ENCODE data around the gene DNAL1. TPM values are rescaled to one million over a fixed set of nuclear protein-coding genes. Genes with fewer than 3 reads are reported as not detected.

The DNAL1 gene
- total and polyA plus RNA-seq, 10 of the 15 experiments (the other 5 are each of a cell fraction or from before 2014, with no cell fraction given) = 2.4 to 18.2 (median 7.4) TPM

- Histone ChIP-seq H3K27ac (ENCODE audit: control insufficient read depth, insufficient read depth) (no peak overlapping the region), H3K9ac (ENCODE audit: control insufficient read depth, insufficient read depth, low read length) (no peak overlapping the region), H4K20me1 (ENCODE audit: control insufficient read depth, insufficient read depth) (no peaks in the 10 kb centered on the region), H3K4me2 (ENCODE audit: control insufficient read depth, insufficient read depth) (no peak overlapping the region), H3K36me3 (ENCODE audit: control insufficient read depth in 2 of 2, insufficient read depth in 2 of 2, low read length in 1 of 2) (no peaks in the 10 kb centered on the region), H3K4me3 (no peak overlapping the region), H2AFZ (ENCODE audit: control insufficient read depth, low read depth, low read length) (no peak overlapping the region), H3K27me3 (replicated peaks in 1 of 2; ENCODE audit: control insufficient read depth in 2 of 2, insufficient read depth in 2 of 2, low read length in 1 of 2) (no peaks in the 10 kb centered on the region), H3K79me2 (ENCODE audit: control insufficient read depth, insufficient read depth, low read length) (no peaks in the 10 kb centered on the region), H3K9me3 (replicated peaks; ENCODE audit: control insufficient read depth, insufficient read depth, low read length) (no peaks in the 10 kb centered on the region), H3K4me1 (ENCODE audit: control insufficient read depth, insufficient read depth, low read length) (no peaks in the 10 kb centered on the region)
- BruUV-seq (replicated peaks) = no TSS peak
- FAIRE-seq (no peak), ATAC-seq (no peak), DNase-seq (ENCODE audit: low read depth, low spot score) (no peak)
- ChIA-PET POLR2A (no interaction called here), RAD21 (ENCODE audit: unreplicated experiment) (no interaction called here), CTCF (no interaction called here), SMC1A (ENCODE audit: uncharacterized antibody, unreplicated experiment) (no interaction called here)
- 78% methylated on average over 4 of the region's 4 CpGs for WGBS (ENCODE audit: insufficient coverage, insufficient replicate concordance, low lambda C conversion rate, missing lambda C conversion rate)
- TF ChIP-seq EED (IDR thresholded peaks at IDR 0.05; ENCODE audit: low read depth) = no peak
- no peak for TF ChIP-seq NR2F1 (conservative IDR thresholded peaks at IDR 0.05)
- TF ChIP-seq POLR2AphosphoS2 (IDR thresholded peaks at IDR 0.05; ENCODE audit: low read depth, low read length) = no peak
- no peak for TF ChIP-seq SREBF2 (IDR thresholded peaks at IDR 0.05; ENCODE audit: low read length)
- no peak for TF ChIP-seq NRF1 (conservative IDR thresholded peaks at IDR 0.05; ENCODE audit: low read depth, low read length)
- TF ChIP-seq RELB (IDR thresholded peaks at IDR 0.05; ENCODE audit: low read depth) = no peak
- no peak for TF ChIP-seq CREB1 (IDR thresholded peaks at IDR 0.05; ENCODE audit: low read depth)
- no peak for TF ChIP-seq NBN (IDR thresholded peaks at IDR 0.05)
- TF ChIP-seq MTA2 (IDR thresholded peaks at IDR 0.05; ENCODE audit: low read depth) = no peak
- no peak for TF ChIP-seq SUPT20H (IDR thresholded peaks at IDR 0.05; ENCODE audit: borderline replicate concordance, control insufficient read depth, low read depth, low read length)
- no peak for TF ChIP-seq IRF4 (IDR thresholded peaks at IDR 0.05; ENCODE audit: low read depth, low read length)
- TF ChIP-seq SMC3 (IDR thresholded peaks at IDR 0.05; ENCODE audit: borderline replicate concordance, low read length) = no peak
- TF ChIP-seq CHD2 (IDR thresholded peaks at IDR 0.05; ENCODE audit: borderline replicate concordance, low read depth, low read length) = no peak
- TF ChIP-seq EP300 (IDR thresholded peaks at IDR 0.05; ENCODE audit: borderline replicate concordance in 1 of 2, control insufficient read depth in 1 of 2, low read depth in 2 of 2, low read length in 2 of 2) = no peak
- TF ChIP-seq PRDM15 (CRISPR knock-in tag; IDR thresholded peaks at IDR 0.05) = no peak
- TF ChIP-seq EZH2 (IDR thresholded peaks at IDR 0.05; ENCODE audit: borderline replicate concordance, control insufficient read depth, low read depth, low read length) = no peak
- TF ChIP-seq FOXM1 (IDR thresholded peaks at IDR 0.05; ENCODE audit: low read depth, low read length) = no peak
- no peak for TF ChIP-seq GABPA (IDR thresholded peaks at IDR 0.05; ENCODE audit: low read depth)
- TF ChIP-seq TCF3 (IDR thresholded peaks at IDR 0.05; ENCODE audit: borderline replicate concordance, insufficient read depth, low read depth, low read length) = no peak
- in situ Hi-C loops (cut with MboI) = no loop called here
- intact Hi-C loops (cut with micrococcal nuclease; ENCODE audit: unreplicated experiment) = no loop called here
Measured at GRCh38 chr14:73623504-73624054, 21.2 kb upstream of the DNAL1 start.

All from GM12878 (cell line).